Stimulated activated CD4-positive, alpha-beta T cell treated with anti-CD3 and anti-CD28 coated beads, TNF-alpha, amount 100 ng/mL, for 1 hour (primary cell): ENCODE measurements around the gene SULT1C2.

Experiments used
- DNase-seq, 3 donors: peaks; one replicate each; pipeline ENCODE4 v3.0.0-alpha.2; 2020; ENCODE audit warnings: low read depth in 3 of 3, low spot score in 1 of 3

The SULT1C2 gene

DNA sequence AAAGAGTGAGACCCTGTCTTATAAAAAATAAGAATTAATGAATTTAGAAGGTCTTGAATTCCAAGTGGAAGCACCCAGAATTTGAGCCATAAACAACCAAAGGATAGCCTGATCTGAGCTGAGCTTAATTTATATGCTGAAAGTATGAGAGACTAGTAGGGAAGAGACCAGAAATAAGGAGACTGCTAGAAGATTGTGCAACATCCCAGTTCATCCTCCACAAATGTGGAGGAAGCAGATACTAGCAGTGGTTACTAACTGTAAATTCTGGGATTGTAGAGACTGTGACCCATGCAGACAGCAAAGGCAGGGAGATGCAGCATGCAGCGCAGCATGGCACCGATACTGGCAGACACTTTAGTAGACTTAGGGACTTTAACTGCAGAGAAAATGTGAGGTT is 1.5 kb upstream of the SULT1C2 start:
- DNase-seq: no peak

- no peak for DNase-seq
Observed at GRCh38 chr2:108293850-108294249, 5.2 kb downstream of the SULT1C2 start.

- DNase-seq: no peak
Observed at GRCh38 chr2:108297436-108298141, 8.9 kb downstream of the SULT1C2 start.

- DNase-seq: no peak
Observed at GRCh38 chr2:108301558-108301957, 12.9 kb downstream of the SULT1C2 start.

- DNase-seq: no peak
Observed at GRCh38 chr2:108304975-108305374, 16.3 kb downstream of the SULT1C2 start.

DNA sequence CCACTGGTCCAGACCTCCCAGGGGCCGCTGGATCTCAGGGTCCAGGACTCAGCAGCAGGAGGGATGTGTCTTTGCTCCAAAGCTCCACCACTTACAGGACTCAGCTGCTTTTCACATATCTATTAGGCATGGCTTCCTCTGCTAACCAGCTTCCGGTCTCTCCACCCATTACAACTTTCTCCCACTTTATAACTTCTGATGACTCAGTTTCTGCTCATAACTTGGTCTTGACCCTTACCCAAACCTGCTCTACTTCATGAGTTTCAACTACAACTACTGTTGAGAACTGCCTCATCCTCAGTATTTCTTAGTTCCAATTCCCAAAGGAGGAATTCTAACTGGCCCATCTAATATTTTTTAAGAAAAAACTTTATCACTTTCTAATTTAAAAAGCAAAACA is 17.2 kb downstream of the SULT1C2 start:
- no peak for DNase-seq

- DNase-seq: no peak
Observed at GRCh38 chr2:108309903-108310302, 21.2 kb downstream of the SULT1C2 start.

DNA sequence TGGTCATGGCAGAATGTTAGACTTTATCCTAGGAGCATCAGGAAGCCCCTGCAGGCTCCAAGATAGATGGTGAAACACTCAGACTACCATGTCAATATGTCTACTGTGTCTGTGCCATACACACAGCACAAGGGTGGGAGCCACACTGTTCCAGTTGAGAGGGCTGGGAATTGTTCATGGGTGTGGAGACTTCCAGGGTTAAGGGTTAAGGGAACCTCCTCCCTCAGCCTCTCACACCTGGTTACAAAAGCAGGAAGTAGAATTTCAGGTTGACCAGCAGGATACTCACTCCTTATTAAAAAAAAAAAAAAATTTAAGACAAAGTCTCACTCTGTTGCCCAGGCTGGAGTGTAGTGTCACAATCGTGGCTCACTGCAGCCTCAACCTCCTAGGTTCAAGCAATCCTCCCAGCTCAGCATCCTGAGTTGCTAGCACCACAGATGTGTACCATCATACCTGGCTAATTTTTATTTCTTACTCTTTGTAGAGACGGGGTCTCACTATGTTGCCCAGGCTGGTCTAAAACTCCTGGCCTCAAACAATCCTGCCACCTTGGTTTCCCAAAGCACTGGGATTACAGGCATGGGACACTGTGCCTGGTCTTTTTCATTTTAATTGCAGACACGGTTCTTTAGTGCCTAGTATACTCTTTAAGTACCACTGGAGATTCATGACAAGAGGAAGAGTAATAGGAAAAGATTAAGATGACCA is 26.0 kb downstream of the SULT1C2 start:
- DNase-seq: no peak

GRCh38 chr2:108315444-108315934 is 26.8 kb downstream of the SULT1C2 start:
- DNase-seq: no peak

- DNase-seq: no peak
Observed at GRCh38 chr2:108316033-108316432, 27.3 kb downstream of the SULT1C2 start.

DNA sequence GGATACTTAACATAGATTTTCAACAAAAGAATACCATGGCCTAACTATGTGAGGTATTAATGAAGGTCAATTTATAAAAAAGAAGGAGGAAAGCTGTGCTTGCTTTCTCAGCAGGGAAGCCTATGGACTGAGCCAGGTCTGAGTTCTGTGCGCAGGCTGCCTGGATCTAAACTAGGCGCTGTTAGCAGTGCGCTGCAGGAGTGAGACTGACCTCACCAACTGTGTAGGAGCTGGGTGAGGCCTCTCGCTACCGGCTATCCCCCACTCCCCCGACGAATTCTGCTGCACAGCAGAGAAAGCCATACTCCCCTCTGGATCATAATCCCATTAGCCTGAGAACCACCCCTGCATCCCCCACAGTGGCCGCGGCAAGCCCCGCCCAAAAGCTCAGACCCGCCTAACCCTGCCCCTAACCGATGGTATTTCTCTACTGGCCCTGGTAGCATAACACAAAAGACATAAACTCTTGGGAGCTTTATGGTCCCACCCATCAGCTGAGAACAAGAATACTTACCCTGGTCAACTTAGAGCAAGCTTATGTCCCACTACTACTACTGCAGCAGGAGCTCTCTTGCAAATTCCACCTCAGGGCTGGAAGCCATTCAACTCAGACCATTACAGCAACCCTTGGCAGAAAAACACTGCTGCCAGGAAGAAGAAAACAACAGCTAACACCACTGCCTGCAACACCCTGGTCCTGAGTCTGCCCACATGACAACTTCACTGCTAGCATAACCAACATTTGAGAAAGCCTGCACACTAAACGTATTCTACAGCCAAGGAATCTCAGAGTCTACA is 28.0 kb downstream of the SULT1C2 start:
- DNase-seq: no peak

GRCh38 chr2:108320326-108320922 is 31.7 kb downstream of the SULT1C2 start:
- DNase-seq: no peak

DNA sequence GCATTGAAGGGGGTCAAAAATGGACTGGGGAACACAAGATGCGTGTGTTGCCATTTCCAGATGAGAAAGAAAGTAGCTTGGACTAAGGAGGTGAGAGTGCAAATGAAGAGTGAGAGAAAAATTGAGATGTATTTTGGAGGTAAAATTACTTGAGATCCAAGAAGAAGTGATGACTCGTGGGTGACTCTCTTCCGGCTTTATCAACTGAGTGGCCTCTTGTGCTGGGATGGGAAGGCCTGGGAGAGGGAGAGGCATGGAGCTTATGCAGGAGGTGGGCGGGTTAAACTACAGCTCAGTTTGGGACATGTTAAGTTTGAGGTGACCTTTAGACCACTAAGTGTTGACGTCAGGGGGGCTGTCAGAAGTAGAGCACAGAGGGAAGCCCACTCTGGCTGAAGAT is 34.9 kb downstream of the SULT1C2 start:
- no peak for DNase-seq

DNA sequence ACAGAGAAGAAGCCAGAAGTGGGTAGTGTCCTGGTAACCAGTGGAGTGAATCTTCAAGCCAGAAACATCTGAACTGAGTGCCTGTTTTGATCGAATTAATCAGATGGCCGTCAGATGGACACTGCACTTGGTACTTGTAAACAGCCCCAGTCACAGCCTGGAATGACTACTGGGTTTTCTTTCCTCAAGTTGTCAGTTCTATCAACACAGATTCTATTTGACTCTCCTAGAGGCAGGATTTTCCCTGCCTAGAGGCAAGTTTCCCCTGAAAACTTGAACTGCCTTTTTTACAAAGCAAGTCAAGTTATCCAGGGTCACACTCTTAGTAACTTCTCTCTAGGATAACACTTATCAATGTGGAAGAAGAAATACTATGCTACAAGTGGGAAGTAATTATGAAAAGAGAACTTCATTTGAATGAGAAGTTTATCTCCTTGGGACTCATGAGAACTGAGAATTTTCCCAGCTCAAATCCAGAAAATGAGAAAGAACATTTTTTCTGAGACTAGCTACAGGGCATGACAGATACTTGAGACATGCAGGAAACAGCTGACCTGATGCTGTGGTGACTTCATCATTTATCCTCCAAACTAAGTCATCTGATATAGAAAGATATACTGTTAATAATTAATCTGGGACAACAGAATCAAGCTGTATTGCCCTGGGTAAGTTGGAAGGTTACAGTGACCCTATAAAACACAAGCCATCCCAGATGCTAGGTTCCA is 36.0 kb downstream of the SULT1C2 start:
- no peak for DNase-seq

DNA sequence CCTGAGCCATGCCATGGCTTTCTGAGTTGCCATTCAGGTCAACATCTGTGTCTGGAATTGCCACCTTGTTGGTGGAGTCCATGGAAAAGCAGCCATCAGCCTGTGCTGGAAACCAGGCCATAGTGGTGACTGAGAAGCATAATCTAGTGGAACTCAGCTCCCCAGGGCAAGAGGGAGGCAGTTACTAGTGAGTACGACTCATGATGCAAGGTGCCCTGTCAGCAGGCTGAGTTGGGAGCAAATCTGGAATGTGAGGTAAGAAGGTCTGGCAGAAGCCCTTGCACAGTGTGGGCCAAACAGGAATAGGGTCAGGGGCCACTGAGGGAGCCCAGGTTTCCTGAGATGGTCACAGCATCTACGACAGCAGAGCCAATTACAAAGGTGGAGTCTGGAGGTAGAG is 37.1 kb downstream of the SULT1C2 start:
- no peak for DNase-seq

GRCh38 chr2:108329771-108330170 is 41.1 kb downstream of the SULT1C2 start:
- DNase-seq: no peak

- no peak for DNase-seq
Observed at GRCh38 chr2:108330979-108331378, 42.3 kb downstream of the SULT1C2 start.

DNA sequence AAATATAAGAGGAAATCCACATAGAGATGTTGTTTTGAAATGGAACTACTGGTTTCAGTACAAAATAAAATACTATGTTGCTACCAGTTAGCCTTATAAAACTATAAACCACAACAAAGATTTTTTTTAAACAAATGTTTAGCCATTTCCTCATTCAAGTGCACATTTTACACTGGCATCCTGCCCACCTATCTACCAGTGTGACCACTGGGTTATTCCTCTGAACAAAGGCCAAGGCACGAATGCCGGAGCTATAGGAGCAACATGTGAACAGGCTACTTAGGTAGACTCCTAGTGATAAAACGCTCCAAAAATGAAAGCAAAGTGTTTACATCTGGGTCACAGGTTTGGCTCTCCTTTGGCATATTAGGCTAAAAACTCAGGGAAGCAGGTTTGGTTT is 57.3 kb downstream of the SULT1C2 start:
- no peak for DNase-seq

- no peak for DNase-seq
Observed at GRCh38 chr2:108346827-108347226, 58.1 kb downstream of the SULT1C2 start.

DNA sequence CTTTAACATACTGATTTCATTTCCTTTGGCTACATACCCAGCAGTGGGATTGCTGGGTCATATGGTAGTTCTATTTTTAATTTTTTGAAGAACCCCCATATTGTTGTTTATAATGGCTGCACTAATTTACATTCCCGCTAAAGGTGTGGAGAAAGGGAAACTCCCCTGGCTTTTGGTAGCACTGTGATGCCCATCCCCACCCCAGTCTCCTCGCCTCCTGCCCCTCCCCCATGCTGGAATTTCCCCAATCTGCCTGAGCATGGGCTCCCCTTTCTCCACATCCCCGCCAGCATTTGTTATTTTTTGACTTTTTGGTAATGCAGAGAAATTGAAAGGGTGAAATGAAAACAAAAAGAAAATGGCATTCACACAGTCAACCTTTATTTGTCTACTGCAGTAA is 59.1 kb downstream of the SULT1C2 start:
- DNase-seq: no peak
